ENCODE measurements around the gene OTC.

Gene OTC

DNA sequence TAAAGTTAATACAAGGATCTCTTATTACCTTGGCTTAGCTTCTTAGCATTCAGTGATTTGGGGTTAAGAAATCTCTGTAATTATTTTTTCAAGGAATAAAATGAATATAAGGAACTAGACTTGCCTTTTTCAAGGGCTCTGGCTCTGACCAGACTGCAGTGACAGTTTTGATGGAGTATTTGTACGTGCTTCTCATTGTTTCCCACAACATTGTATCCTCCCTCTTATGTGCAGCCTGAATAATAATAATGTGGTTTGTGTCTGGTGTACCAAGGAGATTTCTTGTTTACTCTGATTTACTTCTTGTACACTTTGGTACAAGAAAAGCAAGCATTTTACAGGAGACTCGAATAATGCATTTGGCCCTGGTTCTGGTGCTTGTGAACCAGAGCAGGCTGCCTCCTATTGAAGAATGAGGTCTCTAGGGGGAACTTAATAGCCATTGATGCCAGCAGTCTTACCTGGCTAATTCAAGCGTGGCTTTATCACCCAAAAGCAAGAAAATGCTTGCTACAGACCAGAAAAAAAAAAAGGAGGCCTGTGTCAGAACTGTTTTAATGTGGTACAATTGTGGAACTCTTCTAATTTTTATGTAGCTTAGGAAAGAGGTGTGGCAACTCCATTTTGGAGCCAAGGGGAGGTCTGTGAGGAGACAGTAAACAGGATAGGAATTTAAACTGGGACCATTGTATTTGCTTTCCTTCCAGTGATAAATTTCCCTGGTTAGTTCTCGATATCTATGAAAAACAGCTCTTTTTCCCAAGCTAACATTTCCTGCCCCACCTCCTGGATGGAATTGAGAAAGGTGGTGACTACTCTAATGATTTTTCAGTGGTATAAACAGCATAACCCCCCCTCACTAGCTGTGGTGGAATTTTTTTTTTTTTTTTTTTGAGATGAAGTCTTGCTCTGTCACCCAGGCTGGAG, 5.6 kb downstream of the OTC start:
- no peak overlapping the region for H3K27ac ChIP-seq (ENCODE audit: low read depth, low read length)
- no peaks in the 10 kb centered on the region for H3K4me1 ChIP-seq (ENCODE audit: insufficient read depth, low read length)
- no peak overlapping the region for H3K9ac ChIP-seq (ENCODE audit: low read depth, low read length)
- no peaks in the 10 kb centered on the region for H3K9me3 ChIP-seq (ENCODE audit: insufficient read depth, low read depth, low read length)
- H3K27me3 ChIP-seq (ENCODE audit: insufficient read depth, low read length): no peaks in the 10 kb centered on the region
- WGBS: 100% methylated on average over 2 of the region's 4 CpGs
- H3K4me3 ChIP-seq (ENCODE audit: low read length): no peak overlapping the region
- H3K36me3 ChIP-seq (ENCODE audit: insufficient read depth, low read length): no peaks in the 10 kb centered on the region

DNA sequence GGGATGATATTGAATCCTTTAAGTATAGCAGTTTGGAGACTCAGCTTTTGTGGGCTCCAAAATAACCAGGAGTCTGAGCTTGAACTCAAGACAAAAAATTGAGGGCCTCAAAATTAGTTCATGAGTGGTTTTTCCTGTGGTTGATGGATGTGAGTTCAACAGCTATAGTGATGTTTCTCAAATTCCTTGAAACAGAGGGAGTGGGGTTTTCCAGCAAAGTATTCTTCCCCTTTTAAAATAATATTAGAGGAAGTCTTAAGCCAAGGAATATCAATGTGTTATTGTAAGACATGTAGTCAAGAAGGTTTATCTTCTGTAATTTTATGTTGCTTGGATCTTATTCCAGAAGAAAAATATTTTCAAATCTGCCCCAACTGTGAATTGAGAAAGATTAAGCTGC, 10.6 kb downstream of the OTC start:
- no peak overlapping the region for H3K27ac ChIP-seq (ENCODE audit: low read depth, low read length)
- no peaks in the 10 kb centered on the region for H3K4me1 ChIP-seq (ENCODE audit: insufficient read depth, low read length)
- H3K9ac ChIP-seq (ENCODE audit: low read depth, low read length): no peak overlapping the region
- no peaks in the 10 kb centered on the region for H3K27me3 ChIP-seq (ENCODE audit: insufficient read depth, low read length)
- H3K36me3 ChIP-seq (ENCODE audit: insufficient read depth, low read length): no peaks in the 10 kb centered on the region
- H3K9me3 ChIP-seq (ENCODE audit: insufficient read depth, low read depth, low read length): no peaks in the 10 kb centered on the region
- H3K4me3 ChIP-seq (ENCODE audit: low read length): no peak overlapping the region

DNA sequence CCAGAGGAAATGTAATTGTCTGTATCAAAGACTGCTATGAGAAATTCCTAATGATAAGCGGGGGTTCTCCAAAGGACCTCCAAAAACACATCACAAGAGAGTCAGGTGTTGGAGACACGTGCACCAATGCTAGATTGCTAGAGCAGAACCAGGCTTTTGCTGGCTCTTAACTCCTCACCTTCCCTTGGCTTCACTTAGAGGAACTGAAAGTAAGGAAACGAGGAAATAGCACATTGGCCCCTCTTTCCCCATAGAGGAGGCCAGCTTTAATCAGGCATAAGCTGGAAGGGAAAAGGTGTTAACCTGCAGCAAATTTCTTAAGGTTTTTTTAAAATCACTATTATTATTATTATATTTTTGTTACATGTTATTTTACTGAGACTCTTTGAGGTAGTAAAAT, 13.6 kb downstream of the OTC start:
- no peaks in the 10 kb centered on the region for H3K36me3 ChIP-seq (ENCODE audit: insufficient read depth, low read length)
- no peaks in the 10 kb centered on the region for H3K9me3 ChIP-seq (ENCODE audit: insufficient read depth, low read depth, low read length)
- no peak overlapping the region for H3K4me3 ChIP-seq (ENCODE audit: low read length)
- no peaks in the 10 kb centered on the region for H3K27me3 ChIP-seq (ENCODE audit: insufficient read depth, low read length)
- H3K4me1 ChIP-seq (ENCODE audit: insufficient read depth, low read length): no peaks in the 10 kb centered on the region
- WGBS: 100% methylated on average over 2 of the region's 3 CpGs
- H3K27ac ChIP-seq (ENCODE audit: low read depth, low read length): no peak overlapping the region
- no peak overlapping the region for H3K9ac ChIP-seq (ENCODE audit: low read depth, low read length)

GRCh38 chrX:38368774-38369173, 16.4 kb downstream of the OTC start:
- Histone ChIP-seq H3K4me3 (ENCODE audit: low read length) (no peak overlapping the region), H3K36me3 (ENCODE audit: insufficient read depth, low read length) (no peaks in the 10 kb centered on the region), H3K9me3 (ENCODE audit: insufficient read depth, low read depth, low read length) (no peaks in the 10 kb centered on the region), H3K27me3 (ENCODE audit: insufficient read depth, low read length) (no peaks in the 10 kb centered on the region), H3K27ac (ENCODE audit: low read depth, low read length) (no peak overlapping the region), H3K4me1 (ENCODE audit: insufficient read depth, low read length) (no peaks in the 10 kb centered on the region), H3K9ac (ENCODE audit: low read depth, low read length) (no peak overlapping the region)
- no CpG with 5 or more reads among the region's 2 CpGs for WGBS

DNA sequence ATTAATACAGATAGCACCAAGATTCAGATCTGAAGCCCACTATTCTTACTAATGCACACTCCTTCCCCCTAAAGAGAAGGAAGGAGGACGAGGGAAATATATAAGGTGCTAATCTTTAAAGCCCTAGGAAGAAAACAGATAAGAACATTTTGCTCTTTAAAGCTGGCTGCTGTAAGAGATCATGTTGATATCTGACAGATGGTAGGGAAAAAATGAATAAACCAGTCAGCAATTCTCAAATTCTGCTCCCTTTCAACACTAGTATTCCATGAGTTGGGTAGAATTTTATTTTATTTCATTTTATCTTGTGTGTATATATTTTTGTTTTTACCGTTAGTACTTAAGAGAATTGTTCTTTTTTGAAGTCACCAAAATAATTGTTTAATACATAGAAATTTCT, 19.2 kb downstream of the OTC start:
- H3K27me3 ChIP-seq (ENCODE audit: insufficient read depth, low read length): no peaks in the 10 kb centered on the region
- no peaks in the 10 kb centered on the region for H3K9me3 ChIP-seq (ENCODE audit: insufficient read depth, low read depth, low read length)
- WGBS: no CpG with 5 or more reads among the region's 2 CpGs

GRCh38 chrX:38374431-38374830, 22.0 kb downstream of the OTC start:
- no peaks in the 10 kb centered on the region for H3K4me1 ChIP-seq (ENCODE audit: insufficient read depth, low read length)
- H3K27me3 ChIP-seq (ENCODE audit: insufficient read depth, low read length): no peaks in the 10 kb centered on the region
- H3K9ac ChIP-seq (ENCODE audit: low read depth, low read length): no peak overlapping the region
- H3K4me3 ChIP-seq (ENCODE audit: low read length): no peak overlapping the region
- no peak overlapping the region for H3K27ac ChIP-seq (ENCODE audit: low read depth, low read length)
- no CpG with 5 or more reads among the region's 3 CpGs for WGBS
- H3K36me3 ChIP-seq (ENCODE audit: insufficient read depth, low read length): no peaks in the 10 kb centered on the region
- no peaks in the 10 kb centered on the region for H3K9me3 ChIP-seq (ENCODE audit: insufficient read depth, low read depth, low read length)

More for the DNA sequence above, 19.2 kb downstream of the OTC start:
- no peaks in the 10 kb centered on the region for H3K4me1 ChIP-seq (ENCODE audit: insufficient read depth, low read length)
- H3K4me3 ChIP-seq (ENCODE audit: low read length): no peak overlapping the region
- H3K9ac ChIP-seq (ENCODE audit: low read depth, low read length): no peak overlapping the region
- H3K36me3 ChIP-seq (ENCODE audit: insufficient read depth, low read length): no peaks in the 10 kb centered on the region
- H3K27ac ChIP-seq (ENCODE audit: low read depth, low read length): no peak overlapping the region

GRCh38 chrX:38375891-38376290, 23.5 kb downstream of the OTC start:
- H3K9me3 ChIP-seq (ENCODE audit: insufficient read depth, low read depth, low read length): no peaks in the 10 kb centered on the region
- no peak overlapping the region for H3K4me3 ChIP-seq (ENCODE audit: low read length)
- WGBS: 5% methylated on average over 1 of the region's 1 CpG
- H3K4me1 ChIP-seq (ENCODE audit: insufficient read depth, low read length): no peaks in the 10 kb centered on the region
- H3K9ac ChIP-seq (ENCODE audit: low read depth, low read length): no peak overlapping the region
- H3K27me3 ChIP-seq (ENCODE audit: insufficient read depth, low read length): no peaks in the 10 kb centered on the region
- H3K27ac ChIP-seq (ENCODE audit: low read depth, low read length): no peak overlapping the region
- no peaks in the 10 kb centered on the region for H3K36me3 ChIP-seq (ENCODE audit: insufficient read depth, low read length)

DNA sequence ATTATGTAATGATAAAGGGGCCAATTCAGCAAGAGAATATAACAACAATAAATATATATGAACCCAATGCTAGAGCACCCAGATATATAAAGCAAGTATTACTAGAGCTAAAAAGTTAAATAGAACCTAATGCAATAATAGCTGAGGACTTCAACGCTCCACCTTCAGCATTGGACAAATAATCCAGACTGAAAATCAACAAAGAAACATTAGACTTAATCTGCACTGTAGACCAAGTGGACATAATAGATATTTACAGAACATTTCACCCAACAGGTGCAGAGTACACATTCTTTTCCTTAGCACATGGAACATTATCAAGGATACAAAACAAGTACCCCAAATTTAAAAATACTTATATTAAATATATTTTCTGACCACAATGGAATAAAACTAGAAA, 24.3 kb downstream of the OTC start:
- no peaks in the 10 kb centered on the region for H3K36me3 ChIP-seq (ENCODE audit: insufficient read depth, low read length)
- WGBS: 75% methylated on average over 1 of the region's 1 CpG
- H3K4me3 ChIP-seq (ENCODE audit: low read length): no peak overlapping the region
- H3K9ac ChIP-seq (ENCODE audit: low read depth, low read length): no peak overlapping the region
- no peaks in the 10 kb centered on the region for H3K9me3 ChIP-seq (ENCODE audit: insufficient read depth, low read depth, low read length)
- no peak overlapping the region for H3K27ac ChIP-seq (ENCODE audit: low read depth, low read length)
- H3K4me1 ChIP-seq (ENCODE audit: insufficient read depth, low read length): no peaks in the 10 kb centered on the region
- H3K27me3 ChIP-seq (ENCODE audit: insufficient read depth, low read length): no peaks in the 10 kb centered on the region

DNA sequence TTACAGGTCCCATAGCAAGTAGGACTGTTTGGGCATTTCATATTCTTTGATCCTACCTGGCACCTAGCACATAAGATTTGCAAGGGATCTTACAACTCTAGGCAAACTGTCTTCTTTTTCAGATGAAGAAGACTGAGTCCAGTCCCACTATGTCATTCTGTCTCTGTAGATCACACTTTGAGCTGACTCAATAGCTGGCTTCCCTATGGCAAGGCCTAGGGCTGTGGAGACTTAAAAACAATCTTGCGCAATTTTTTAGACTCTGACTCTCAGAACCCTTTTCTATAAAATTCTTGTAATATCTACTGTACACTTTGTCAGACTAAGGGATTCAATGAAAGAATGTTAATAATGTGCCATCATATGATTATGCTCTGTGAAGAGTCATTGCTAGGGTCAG, 26.7 kb downstream of the OTC start:
- Histone ChIP-seq H3K27ac (ENCODE audit: low read depth, low read length) (no peak overlapping the region), H3K9ac (ENCODE audit: low read depth, low read length) (no peak overlapping the region), H3K4me1 (ENCODE audit: insufficient read depth, low read length) (no peaks in the 10 kb centered on the region), H3K27me3 (ENCODE audit: insufficient read depth, low read length) (no peaks in the 10 kb centered on the region), H3K36me3 (ENCODE audit: insufficient read depth, low read length) (no peaks in the 10 kb centered on the region), H3K9me3 (ENCODE audit: insufficient read depth, low read depth, low read length) (no peaks in the 10 kb centered on the region), H3K4me3 (ENCODE audit: low read length) (no peak overlapping the region)
- WGBS: 86% methylated on average over 1 of the region's 1 CpG

DNA sequence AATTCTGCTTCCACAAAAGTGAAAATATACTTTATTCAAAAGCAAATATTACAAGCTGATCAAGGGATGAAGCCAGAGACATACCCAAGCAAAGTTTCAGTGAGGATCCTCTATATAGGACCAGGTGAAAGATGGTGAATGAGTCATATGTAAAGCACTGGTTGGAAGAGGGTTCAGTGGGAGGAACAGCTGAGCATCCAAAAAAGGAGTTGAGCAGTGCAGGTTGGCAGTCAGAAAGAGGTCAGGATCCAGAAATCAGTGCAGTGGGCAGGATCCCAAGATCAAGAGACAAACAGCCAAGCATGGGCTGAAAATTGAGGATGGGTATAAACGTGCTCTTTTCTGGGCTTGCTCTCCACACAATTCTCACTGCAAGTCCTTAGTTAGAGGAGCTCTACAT, 30.3 kb downstream of the OTC start:
- 100% methylated on average over 1 of the region's 1 CpG for WGBS
- H3K9ac ChIP-seq (ENCODE audit: low read depth, low read length): no peak overlapping the region

DNA sequence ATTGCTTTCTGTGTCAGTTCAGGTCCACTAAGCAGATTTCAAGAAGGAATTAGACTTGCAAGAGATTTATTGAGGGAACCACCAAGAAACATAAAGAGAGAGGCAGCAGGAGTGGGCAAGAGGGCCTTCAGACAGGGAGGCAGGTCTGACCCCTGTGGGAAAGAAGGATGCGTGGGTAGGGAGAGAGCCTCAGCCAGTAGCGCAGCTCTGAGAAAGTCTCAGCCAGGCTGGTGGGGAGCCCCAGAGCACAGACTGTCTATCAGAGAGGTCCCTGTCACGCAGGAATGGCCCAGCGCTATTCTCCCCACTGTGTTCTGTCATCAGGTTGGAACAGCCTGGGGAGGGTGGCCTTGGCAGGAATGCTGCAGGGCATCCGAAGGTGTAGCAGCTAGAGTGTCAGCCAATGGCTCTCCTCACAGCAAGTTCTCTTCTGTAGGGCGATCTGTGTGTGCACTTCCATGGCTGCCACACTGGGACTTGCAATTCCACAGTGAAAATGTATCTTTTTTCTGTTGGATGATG, 48.0 kb downstream of the OTC start:
- Histone ChIP-seq H3K9me3 (ENCODE audit: insufficient read depth, low read depth, low read length) (no peaks in the 10 kb centered on the region), H3K27me3 (ENCODE audit: insufficient read depth, low read length) (no peaks in the 10 kb centered on the region), H3K9ac (ENCODE audit: low read depth, low read length) (no peak overlapping the region), H3K36me3 (ENCODE audit: insufficient read depth, low read length) (no peaks in the 10 kb centered on the region), H3K27ac (ENCODE audit: low read depth, low read length) (no peak overlapping the region), H3K4me3 (ENCODE audit: low read length) (no peak overlapping the region), H3K4me1 (ENCODE audit: insufficient read depth, low read length) (no peaks in the 10 kb centered on the region; the same call in 1 of the 2 replicates)
- WGBS: 87% methylated on average over 6 of the region's 6 CpGs

More for the DNA sequence above, 30.3 kb downstream of the OTC start:
- Histone ChIP-seq H3K4me3 (ENCODE audit: low read length) (no peak overlapping the region), H3K27ac (ENCODE audit: low read depth, low read length) (no peak overlapping the region), H3K9me3 (ENCODE audit: insufficient read depth, low read depth, low read length) (no peaks in the 10 kb centered on the region), H3K36me3 (ENCODE audit: insufficient read depth, low read length) (no peaks in the 10 kb centered on the region), H3K4me1 (ENCODE audit: insufficient read depth, low read length) (no peaks in the 10 kb centered on the region), H3K27me3 (ENCODE audit: insufficient read depth, low read length) (no peaks in the 10 kb centered on the region)
